COR-L47 (cell line): Measurements from ENCODE around the gene OR13H1.
"Not testable (repeated sequence)": the region's sequence is repeated elsewhere in the genome, so short reads cannot be mapped to it uniquely, and the experiment has no call there.

Experiments used
- DNase-seq: peaks from one replicate; lab custom pipeline; 2025; lab: John Stamatoyannopoulos, UW

OR13H1 gene, protein sequence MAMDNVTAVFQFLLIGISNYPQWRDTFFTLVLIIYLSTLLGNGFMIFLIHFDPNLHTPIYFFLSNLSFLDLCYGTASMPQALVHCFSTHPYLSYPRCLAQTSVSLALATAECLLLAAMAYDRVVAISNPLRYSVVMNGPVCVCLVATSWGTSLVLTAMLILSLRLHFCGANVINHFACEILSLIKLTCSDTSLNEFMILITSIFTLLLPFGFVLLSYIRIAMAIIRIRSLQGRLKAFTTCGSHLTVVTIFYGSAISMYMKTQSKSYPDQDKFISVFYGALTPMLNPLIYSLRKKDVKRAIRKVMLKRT

DNA sequence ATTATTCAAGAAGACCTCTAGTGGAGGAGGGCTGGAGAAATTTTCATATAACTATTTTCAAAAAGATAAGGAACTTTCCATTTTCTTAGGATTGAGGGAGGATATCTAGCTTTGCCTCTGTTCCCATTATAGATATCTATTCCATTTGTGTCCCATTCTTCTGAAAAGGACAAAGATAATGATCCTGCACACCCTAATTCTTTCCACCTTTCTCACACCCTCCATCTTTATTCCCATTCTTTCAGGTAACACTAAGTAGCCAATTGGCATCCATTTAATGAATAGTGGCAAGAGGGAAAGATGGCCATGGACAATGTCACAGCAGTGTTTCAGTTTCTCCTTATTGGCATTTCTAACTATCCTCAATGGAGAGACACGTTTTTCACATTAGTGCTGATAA is at the start of gene OR13H1:
Gene OR13H1, plus strand, starts transcription at position 301 of the 400 bp plus-strand sequence. Its CDS starts 0 bp downstream, at position 301.
- DNase-seq, result no peak

DNA sequence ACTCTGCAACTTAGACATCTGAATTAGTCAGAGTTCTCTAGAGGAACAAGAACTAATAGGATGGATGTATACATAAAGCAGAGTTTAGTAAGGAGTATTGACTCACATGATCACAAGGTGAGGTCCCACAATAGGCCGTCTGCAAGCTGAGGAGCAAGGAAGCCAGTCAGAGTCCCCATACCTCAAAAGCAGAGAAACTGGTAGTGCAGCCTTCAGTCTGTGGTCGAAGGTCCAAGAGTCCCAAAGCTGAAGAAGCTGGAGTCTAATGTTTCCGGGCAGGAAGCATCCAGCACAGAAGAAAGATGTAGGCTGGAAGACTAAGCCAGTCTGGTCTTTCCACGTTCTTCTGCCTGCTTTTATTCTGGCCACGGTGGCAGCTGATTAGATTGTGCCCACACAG is 42.3 kb upstream of the OR13H1 start:
- not testable (repeated sequence) for DNase-seq

DNA sequence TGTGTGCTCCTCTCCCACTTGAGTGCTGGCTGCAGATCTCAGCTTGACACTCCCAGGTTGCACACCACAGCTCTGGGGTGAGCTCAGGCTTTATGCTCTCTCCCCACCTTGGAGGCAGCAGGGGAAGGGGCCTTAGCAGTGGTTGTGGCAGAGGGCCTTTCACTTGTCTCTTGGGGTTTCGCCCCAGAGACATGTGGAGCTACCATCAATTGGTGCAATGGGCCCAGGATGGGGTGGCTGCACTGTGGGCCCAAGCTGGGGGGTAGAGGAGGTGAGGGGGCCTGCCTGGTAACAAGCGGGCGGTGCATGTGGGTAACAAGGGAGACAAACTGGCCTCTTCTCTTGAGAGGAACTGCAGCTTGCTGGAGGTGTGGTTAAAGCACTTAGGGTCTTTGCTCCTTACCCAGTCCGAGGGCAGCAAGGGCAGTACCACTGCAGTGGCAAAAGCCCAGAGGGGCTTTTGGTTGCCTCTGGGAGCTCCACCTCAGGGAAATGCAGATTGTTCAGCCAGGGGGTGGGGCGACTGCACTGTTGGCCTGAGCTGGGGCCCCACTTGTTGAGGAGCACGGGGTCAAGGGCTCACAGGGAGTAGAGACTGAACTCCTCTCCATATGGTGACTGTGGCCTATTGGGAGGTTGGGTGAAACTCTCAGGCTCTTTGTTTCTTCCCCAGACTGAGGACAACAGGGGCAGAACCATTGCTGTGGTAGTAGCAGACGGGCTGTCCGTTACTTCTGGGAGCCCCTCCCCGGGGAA is 30.5 kb upstream of the OR13H1 start:
- no peak for DNase-seq

DNA sequence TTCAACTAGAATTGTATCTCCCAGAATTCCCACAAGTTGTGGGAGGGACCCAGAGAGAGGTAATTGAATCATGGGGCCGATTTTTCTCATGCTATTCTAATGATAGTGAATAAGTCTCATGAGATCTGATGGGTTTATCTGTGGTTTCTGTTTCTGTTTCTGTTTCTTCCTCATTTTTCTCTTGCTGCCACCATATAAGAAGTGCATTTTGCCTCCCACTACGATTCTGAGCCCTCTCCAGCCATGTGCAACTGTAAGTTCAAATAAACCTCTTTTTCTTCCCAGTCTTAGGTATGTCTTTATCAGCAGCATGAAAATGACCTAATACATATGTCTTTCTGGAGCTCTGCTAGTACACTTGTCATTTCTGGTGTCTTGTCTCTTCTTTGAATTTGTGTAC is 22.1 kb upstream of the OR13H1 start:
- DNase-seq, result no peak

DNA sequence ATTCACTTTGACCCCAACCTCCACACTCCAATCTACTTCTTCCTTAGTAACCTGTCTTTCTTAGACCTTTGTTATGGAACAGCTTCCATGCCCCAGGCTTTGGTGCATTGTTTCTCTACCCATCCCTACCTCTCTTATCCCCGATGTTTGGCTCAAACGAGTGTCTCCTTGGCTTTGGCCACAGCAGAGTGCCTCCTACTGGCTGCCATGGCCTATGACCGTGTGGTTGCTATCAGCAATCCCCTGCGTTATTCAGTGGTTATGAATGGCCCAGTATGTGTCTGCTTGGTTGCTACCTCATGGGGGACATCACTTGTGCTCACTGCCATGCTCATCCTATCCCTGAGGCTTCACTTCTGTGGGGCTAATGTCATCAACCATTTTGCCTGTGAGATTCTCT is 344 bp downstream of the OR13H1 start:
- DNase-seq, result no peak

DNA sequence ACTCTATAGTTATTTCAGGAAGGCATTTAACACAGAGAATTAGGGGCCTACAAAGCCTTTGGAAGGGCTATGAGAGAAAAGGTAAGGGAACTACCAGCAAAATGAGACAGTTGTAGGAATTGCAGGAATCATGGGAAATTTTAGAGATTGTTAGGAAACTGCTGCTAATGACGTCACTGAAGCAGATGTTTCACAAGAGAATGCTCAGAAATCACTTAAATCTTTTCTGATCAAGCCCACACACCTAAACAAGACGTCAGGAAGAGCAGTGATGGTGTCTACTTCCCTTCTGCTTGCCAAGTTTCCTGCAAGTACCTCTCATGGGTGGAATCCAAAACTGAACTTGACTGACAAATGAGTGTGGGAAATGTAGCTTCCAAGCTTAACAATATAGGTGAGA is 5.1 kb downstream of the OR13H1 start:
- no peak for DNase-seq

DNA sequence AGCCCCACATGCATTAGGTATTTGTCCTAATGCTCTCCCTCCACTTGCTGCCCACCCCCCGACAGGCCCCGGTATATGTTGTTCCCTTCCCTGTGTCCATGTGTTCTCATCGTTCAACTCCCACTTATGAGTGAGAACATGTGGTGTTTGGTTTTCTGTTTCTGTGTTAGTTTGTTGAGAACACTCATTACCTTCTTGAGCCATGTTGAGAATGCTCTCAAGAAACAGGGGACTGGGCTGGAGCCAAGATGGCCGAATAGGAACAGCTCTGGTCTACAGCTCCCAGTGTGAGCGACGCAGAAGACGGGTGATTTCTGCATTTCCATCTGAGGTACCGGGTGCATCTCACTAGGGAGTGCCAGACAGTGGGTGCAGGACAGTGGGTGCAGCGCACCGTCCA is 8.6 kb downstream of the OR13H1 start:
- DNase-seq, result not testable (repeated sequence)

DNA sequence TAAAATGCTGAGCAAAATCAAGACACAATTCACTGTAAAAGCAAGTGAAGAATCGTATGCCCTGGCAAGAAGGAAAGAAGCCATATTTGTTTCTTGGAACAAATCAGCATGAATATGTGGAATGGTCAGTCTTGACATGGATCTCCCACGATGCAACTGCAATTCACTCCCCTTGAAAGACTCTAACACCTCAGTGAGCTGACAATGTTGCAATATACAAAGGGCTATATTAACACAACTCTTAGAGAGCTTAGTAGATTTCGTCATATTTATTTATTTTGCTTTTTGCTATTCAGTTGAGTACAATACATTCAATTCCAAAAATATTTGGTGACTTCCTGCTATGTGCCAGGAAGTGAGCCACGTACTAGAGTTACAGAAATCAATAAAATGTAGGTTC is 14.7 kb downstream of the OR13H1 start:
- no peak for DNase-seq

DNA sequence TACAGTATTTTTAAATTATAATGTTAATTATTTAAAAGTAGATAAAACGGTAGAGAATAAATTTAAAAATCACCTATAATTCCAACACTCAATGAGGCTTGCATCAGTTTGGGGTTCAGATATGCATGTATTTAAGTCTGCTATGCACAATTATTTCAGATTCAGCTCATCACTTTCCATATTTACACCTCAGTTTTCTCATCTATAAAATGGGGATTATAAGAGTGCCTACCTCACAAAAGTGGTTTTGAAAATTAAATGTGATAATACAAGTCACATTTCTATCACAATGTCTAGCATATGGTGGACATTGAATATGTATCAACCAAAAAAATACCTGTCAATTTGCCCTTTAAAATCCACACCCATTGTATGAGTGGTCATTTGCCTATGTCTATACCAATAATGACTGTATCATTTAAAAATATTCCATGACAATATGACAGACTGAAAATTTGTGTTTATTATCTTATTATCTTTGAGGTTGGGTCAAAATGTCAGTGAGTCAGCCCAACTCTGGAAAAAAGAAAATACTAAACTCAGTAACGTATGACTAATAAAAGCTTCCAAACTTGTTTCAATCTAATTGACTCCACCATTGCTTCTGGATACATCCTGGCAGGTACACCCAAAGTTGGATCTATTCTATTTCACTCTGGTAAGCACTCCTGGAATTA is 20.8 kb downstream of the OR13H1 start:
- DNase-seq, result no peak

DNA sequence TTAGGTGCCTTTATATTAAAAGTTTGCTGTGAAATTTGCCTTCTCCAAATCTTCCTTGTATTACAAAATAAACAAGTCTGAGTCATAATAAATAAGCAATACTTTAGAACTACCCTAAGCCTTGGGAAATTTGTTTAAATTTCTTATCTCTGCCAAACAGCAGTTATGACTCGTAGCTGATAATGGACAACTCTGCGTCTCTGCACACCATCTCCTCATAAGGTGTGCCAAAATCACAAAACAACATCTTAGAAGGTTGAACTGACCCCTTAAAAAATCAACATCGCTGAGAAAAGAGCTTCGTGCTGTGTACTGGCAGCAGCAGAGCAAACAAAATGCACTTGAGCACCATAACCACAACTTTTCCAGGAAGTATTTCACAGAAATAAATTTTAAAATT is 22.0 kb downstream of the OR13H1 start:
- DNase-seq, result no peak

DNA sequence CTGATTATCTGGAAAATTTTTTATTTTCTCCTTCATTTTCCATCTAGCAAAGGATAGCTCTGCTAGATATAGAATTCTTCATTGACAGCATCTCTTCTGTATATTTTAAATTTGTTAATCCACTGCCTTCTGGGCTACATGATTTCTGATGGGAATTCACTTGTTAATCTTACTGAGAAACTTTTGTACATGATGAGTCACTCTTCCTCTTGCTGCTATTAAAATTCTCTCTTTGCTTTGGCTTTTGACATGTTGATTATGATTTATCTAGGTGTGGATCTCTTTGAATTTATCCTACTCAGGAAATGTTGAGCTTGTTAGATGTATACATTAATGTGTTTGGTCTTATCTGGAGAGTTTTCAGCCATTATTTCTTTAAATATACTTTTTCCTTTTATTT is 27.5 kb downstream of the OR13H1 start:
- DNase-seq, result no peak

DNA sequence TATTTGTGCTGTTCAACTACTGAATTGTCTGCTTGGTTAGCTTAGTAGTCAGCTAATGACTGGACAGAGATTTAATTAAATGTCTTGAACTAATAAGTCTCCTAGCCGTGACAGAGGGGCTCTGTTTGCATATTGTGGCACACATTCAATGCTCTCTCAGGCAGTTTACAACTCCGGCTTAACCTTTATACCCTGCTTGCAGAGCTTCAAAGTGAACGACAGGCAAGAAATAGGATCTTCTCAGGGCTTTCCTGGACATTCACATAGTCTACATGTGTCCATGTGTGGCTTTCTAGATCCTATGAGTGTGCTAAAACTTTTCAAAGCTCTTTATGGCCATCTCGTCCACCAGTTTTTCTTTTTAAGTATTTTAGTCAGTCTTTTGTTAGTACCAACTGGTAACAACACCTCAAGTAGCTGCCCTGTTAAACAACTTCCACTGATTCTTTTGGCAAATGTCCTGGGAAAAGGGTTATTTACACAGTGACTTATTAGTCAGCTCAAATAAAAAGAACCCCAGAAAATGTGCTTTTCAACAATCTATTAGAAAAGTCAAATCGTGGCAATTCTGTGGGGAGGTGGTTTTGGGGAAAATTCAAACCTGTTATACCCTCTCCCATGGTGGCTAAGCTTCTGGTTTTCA is 28.6 kb downstream of the OR13H1 start:
- DNase-seq, result no peak

DNA sequence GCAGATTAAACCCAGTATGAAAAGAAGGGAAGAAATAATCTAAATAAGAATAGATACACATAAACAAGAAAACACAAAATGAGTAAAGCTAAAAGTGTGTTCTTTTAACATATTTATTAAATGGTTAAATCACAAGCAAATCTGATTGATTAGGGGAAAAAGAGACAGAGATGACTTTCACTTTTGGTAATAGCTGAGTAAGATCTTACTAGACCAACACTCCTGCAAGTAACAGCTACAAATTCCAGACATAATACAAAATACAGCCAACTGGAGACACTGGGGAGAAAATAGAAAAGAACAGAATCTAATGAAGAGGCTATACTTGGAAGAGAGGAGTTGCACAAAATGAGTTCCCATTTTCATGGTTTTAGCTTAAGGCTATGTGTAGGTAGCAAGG is 33.5 kb downstream of the OR13H1 start:
- no peak for DNase-seq

DNA sequence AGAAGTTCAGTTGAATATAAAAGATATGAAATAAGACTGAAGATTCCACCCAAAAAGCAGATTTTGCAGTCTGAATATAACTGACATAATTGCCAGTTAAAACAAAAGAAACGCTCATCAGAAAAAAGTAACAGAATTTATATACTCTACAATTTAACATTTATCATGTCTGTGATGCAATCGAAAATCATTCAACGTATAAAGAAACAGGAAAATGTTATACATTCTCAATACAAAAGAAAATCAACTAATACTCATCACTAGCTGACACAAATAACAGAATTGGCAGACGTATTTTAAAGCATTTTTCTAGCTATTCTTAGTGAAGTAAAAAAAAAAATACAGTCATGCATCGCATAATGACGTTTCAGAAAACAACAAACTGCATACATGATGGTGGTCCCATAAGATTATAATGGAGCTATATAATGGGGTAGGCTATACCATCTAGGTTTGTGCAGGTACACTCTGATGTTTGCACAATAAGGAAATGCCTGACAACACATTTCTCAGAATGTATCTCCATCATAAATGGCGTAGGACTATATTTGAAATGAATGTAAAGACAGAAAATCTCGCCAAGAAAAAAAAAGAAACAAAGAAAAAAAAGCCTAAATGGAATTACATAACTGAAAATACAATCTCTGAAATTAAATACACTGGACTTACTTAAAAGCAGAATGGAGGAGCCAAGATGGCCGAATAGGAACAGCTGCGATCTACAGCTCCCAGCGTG is 34.3 kb downstream of the OR13H1 start:
- DNase-seq, result no peak

DNA sequence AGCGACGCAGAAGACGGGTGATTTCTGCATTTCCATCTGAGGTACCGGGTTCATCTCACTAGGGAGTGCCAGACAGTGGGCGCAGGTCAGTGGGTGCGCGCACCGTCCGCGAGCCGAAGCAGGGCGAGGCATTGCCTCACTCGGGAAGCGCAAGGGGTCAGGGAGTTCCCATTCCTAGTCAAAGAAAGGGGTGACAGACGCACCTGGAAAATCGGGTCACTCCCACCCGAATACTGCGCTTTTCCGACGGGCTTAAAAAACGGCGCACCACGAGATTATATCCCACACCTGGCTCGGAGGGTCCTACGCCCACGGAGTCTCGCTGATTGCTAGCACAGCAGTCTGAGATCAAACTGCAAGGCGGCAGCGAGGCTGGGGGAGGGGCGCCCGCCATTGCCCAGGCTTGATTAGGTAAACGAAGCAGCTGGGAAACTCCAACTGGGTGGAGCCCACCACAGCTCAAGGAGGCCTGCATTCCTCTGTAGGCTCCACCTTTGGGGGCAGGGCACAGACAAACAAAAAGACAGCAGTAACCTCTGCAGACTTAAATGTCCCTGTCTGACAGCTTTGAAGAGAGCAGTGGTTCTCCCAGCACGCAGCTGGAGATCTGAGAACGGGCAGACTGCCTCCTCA is 35.0 kb downstream of the OR13H1 start:
- not testable (repeated sequence) for DNase-seq

DNA sequence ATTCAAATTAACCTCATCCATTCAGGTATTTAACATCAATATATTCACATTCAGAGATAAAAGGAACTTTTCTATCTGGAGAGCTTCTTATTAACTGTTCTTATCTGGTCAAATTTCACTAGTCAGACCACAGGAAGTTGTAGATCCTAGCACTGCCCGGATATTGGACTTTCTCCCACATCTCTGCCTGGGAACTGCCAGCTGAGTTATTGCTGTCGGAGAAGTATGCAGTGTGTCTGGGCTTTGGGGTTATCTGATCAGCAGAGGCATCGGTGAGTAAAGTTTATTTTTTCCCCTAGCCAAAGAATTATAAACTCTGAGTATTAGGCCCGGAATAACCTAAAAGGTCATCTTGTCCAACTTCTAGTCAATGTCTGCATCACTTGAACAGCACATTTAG is 45.1 kb downstream of the OR13H1 start:
- DNase-seq, result no peak
